Measurements from ENCODE around the gene FUT7.

Gene FUT7

DNA sequence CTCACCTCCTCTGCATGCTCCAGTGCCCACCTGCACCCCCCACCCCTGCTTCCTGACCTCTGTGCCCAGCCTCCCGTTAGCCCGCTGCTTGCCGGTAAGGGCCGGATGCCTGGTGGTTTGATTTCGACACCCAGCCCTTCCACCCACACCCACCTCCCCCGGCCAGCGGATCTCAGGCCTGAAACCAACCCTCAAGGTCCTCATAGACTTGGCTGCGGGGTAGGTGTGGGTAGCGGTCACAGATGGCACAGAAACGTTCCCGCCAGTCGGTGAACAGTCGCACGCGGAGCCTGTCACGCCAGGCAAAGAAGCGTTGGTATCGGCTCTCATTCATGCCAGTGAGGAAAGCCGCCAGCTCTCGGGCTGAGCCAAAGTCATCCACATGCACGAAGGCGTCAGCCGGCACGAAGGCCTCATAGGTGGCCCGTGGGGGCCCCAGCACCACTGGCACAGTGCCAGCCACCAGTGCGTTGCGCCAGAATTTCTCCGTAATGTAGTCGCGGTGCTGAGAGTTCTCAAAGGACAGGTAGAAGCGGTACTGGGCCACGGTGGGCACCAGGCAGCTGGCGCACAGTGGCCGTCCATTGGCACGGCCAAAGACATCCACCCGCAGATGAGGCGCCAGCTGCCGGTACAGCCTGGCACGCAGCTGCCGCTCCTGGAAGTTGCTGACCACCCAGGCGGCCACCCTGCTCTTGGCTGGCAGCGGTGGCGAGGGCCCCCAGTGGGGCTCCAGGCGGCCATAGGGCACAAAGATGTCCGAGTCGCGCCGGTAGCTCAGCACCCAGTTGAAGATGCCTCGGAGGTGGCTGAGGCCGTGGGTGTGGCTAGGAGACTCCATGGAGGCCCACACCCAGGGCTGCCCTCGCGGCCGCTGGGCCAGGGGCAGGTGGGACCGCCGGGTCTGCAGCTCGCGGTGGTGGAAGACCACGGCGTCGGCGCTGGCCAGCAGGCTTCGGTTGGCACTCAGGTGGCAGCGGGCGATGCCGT, 1.1 kb downstream of the FUT7 start:
- DNase-seq, result no peak

DNA sequence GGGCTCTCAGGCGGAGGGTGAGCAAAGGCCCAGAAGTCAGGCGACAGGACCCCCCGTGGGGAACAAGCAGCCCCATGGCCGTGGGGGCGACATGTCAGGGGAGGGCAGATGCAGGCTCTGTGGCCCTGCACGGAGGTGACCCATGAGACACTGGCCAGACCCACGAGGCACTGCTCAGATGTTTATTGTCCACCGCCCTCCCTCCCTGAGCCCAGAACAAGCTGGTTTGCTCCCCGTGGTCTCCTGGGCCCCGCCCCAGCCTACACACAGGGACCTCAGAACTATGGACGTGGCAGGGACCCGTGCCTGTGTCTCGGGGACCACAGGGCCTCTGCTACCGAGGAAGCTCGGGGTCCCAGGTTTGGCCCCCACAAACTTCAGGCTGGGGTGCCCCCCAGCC, 1.9 kb downstream of the FUT7 start:
- DNase-seq, result no peak

DNA sequence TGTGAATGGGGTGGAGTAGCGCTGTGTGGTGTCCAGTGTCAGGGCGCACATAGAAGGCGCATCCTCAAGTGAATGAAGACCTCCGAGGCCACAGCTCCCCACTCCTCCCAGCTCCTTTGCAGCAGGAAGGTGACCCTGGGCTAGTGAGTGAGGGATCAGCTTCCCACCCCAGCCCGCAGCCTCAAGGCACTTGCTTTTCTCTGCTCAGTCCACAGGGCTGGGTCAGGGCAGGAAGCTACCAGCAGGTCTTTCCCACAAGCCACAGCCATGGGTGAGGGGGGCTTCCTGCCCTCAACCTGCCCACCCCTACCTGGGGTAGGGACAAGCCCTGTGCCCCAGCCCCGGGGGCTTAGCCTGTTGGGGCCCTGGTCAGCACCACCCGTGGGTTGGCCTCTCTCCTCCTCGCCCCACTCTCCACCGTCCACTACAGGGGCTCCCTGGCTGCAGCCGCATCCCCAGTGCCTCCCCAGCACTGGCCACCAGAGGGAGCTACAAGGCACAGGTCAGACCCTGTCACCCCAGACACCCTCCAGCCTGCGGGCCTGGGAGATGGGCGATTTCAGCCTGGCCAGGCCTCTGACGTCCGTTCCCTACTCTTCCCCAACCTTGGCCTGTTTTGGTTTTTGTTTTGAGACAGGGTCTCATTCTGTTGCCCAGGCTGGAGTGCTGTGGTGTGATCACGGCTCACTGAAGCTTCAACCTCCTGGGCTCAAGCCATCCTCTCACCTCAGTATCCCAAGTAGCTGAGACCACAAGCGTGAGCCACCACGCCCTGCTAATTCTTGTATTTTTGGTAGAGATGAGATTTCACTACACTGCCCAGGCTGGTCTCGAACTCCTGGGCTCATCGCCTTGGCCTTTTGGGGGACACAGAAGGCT, 2.6 kb downstream of the FUT7 start:
- DNase-seq, result no peak

DNA sequence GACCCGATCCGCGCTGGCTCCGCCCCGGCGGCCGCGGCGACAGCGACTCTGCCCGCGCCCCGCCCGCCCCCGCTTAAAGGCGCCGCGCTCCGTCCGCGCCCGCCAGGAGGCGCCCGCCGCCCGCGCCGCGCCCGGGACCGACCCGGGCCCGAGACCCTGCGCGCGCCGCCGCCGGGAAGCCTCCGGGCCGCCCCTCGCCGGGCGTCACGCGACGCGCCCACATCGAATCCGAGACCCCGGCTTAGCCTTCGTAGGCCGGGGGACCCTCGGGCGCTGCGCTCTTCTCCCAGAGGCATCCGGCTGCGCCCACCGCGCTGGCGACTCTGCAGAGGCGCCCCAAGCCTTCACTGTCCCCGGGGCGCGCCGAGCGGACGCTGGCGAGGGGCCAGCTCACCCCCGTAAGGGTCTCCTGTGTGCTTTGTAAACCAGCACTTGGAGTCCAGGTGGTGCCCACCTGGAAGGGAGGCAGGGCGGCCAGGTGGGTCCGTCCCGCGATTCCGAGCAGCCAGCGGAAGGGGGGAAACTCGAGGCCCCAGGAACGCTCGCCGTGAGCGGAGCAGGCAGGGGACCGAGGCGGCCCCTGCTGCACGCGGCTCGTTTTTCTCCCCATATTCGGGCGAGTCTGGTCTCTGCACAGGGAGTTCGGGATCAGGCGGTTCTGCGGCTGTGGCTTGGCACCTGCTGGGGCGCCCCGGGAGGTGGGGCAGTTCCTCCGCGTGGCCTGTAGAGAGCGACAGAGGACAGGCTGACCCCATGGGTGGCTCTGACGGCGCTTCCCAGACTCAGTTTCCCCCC, 3.4 kb downstream of the FUT7 start:
- DNase-seq, result no peak

GRCh38 chr9:137027369-137028262, 4.3 kb downstream of the FUT7 start, which contains the start of gene ABCA2:
Gene ABCA2 (minus strand): TSS chr9:137028237. CDS start chr9:137028140, 97 bp downstream.
- DNase-seq, result no peak

- DNase-seq, result no peak
Measured at GRCh38 chr9:137026828-137027227, 5.1 kb downstream of the FUT7 start.

GRCh38 chr9:137026384-137026783, 5.5 kb downstream of the FUT7 start:
- no peak for DNase-seq

- DNase-seq, result peak; percentile 42
Measured at GRCh38 chr9:137025517-137025966, 6.3 kb downstream of the FUT7 start.

DNA sequence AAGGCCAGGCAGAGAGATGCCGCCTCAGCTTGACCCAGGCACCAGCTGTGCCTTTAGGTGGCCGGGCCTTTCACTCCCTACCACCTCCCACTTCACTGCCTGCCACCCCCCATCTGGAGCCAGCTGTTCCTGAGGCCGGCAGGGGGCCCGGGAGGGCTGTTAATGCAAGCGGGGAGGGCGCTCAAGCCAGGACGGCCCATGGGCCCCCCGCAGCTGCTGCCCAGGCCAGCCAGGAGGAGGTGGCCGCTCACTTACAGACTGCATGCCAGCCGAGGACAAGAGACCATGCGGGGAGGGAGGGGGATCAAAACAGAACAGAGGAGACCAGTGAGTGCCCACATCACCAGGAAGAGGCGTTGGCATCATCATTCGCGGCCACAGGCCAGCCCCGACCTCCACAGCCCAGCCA, 8.3 kb downstream of the FUT7 start:
- DNase-seq, result no peak

DNA sequence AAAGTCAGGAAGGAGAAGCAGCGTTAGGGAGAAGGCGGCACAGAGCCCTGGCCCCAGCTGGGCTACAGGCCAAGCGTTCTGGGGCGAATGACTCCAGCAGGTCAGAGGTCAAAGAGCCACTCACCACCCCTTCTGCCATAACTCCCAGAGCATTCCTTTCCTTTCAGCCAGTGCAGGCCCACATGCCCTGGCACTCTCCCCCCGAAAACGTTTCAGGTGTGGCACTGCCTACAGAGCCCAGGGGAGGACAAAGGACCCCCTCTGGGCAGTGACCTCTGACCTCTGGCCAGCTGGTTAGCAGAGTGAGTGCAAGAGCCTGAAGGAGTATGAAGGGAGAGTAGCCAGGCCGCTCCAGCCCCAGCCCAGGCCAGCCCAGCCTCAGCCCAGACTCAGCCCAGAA, 8.7 kb downstream of the FUT7 start:
- DNase-seq, result no peak

DNA sequence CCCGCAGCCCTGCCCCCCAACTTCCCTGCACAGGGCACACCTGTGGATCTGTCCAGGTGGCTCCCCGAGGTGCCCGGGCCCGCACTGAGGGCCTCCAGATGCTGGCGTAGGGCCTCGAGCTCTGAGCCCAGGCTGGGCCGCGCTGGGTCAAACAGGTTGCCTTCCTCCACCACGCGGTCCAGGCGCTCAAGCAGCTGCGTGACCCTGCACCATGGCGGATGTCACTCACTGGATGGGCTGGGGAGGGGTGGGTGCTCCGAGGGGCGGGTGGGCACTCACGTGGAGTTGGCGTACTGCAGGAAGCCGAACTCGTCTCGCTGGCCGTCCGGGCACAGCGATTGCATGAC, 9.3 kb downstream of the FUT7 start:
- no peak for DNase-seq

- DNase-seq, result no peak
Measured at GRCh38 chr9:137021979-137022661, 9.8 kb downstream of the FUT7 start.

- DNase-seq, result no peak
Measured at GRCh38 chr9:137021568-137021978, 10.3 kb downstream of the FUT7 start.

GRCh38 chr9:137020771-137021567, 10.9 kb downstream of the FUT7 start:
- DNase-seq, result no peak

- DNase-seq, result no peak
Measured at GRCh38 chr9:137019891-137020683, 11.8 kb downstream of the FUT7 start.

GRCh38 chr9:137018761-137019559, 12.9 kb downstream of the FUT7 start:
- DNase-seq, result no peak

DNA sequence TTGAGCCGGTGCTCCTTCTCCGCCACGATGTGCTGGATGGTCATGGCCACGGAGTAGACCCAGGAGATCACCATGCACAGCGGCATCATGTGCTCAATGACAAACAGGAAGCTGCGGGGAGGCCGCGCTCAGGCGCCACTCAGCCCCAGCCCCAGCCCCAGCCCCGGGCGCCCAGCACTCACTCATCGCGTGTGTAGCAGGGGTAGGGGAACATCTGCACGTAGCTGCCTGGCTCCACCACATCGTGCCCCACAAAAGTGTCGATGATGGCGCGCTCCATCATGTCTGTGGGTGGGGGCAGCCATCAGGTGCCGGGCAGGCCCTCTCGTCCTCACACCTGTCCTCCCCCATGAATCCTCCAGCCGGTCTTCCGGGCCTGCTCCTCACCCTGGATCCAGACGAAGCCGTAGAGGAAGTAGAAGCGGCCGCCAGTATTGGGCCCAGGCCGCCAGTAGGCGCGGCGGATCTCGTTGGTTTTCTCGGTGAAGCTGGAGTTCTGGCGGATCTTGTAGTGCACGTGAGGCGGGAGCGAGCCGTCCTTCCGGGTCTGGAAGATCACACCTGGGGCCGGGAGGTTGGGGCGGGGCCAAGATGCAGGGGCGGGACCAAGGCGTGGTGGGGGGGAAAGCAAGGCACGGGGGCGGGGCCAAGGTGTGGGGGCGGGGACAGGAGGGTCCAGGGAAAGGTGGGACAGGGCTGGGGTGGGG, 13.9 kb downstream of the FUT7 start:
- no peak for DNase-seq

- DNase-seq, result no peak
Measured at GRCh38 chr9:137017071-137017470, 14.8 kb downstream of the FUT7 start.
